ENCODE results near the gene S1PR1.

- TF ChIP-seq FOXM1 (IDR thresholded peaks at IDR 0.05; ENCODE audit: borderline replicate concordance): no peak
- no peak for TF ChIP-seq ELF4 (IDR thresholded peaks at IDR 0.05)
- no peak for TF ChIP-seq SUZ12 (IDR thresholded peaks at IDR 0.05)
- TF ChIP-seq ARNT (IDR thresholded peaks at IDR 0.05): no peak
- TF ChIP-seq HDGF (IDR thresholded peaks at IDR 0.05; ENCODE audit: borderline replicate concordance): no peak
- no peak for TF ChIP-seq BHLHE40 (IDR thresholded peaks at IDR 0.05; ENCODE audit: borderline replicate concordance)
Measured at GRCh38 chr1:101188331-101188730, 48.5 kb upstream of the S1PR1 start.

All from HEK293T (cell line).